ENCODE data around the gene ARL13B.
"Not testable (repeated sequence)": the region's sequence is repeated elsewhere in the genome, so short reads cannot be mapped to it uniquely, and the experiment has no call there.

DNA sequence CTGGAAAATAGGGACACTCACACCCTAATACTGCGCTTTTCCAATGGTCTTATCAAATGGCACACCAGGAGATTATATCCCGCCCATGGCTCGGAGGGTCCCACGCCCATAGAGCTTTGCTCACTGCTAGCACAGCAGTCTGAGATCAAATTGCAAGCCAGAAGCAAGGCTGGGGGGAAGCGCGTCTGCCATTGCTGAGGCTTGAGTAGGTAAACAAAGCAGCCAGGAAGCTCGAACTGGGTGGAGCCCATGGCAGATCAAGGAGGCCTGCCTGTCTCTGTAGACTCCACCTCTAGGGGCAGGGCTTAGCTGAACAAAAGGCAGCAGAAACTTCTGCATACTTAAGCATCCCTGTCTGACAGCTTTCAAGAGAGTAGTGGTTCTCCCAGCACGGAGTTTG, 30.0 kb upstream of the ARL13B start:
- not testable (repeated sequence) for TF ChIP-seq POLR2AphosphoS5, CTCF (IDR thresholded peaks at IDR 0.05)

Data from prostate gland (tissue), 2 donors.